ENCODE measurements around the gene SLC29A1. TPM values are rescaled to one million over a fixed set of nuclear protein-coding genes. Genes with fewer than 3 reads are reported as not detected.
"Not testable (repeated sequence)": the region's sequence is repeated elsewhere in the genome, so short reads cannot be mapped to it uniquely, and the experiment has no call there.

SLC29A1 gene
- total and polyA plus RNA-seq, 4 donors: 19.1 to 42.7 (median 26.4) TPM

- 95 to 98% methylated on average over 7 of the region's 7 CpGs for WGBS, 2 donors
These were observed 43.7 kb upstream of the SLC29A1 start for GRCh38 chr6:44179648-44180047.

DNA sequence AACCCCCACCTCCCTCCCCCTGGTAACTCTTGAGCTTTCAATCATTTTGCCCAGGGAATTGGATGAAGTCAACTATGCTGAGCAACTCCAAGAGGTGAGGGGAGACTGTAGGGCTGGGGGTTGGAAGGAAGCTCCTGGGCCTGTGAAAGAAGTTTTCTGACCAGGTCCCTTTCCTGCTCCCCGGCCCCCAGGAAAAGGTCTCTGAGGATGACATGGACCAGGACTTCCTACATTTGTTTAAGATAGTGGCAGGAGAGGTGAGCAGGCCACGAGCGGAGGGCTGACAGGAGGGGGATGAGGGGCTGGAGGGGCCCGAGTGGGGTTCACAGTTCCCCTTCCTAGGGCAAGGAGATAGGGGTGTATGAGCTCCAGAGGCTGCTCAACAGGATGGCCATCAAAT lies 43.0 kb upstream of the SLC29A1 start:
- no peaks in the 10 kb centered on the region for H3K36me3 ChIP-seq (ENCODE audit: control insufficient read depth in 4 of 4, insufficient read depth in 4 of 4, low read length in 4 of 4)
- H3K27ac ChIP-seq (ENCODE audit: low read depth in 1 of 2, low read length in 1 of 2): no peak overlapping the region
- TF ChIP-seq, protein P1, sequence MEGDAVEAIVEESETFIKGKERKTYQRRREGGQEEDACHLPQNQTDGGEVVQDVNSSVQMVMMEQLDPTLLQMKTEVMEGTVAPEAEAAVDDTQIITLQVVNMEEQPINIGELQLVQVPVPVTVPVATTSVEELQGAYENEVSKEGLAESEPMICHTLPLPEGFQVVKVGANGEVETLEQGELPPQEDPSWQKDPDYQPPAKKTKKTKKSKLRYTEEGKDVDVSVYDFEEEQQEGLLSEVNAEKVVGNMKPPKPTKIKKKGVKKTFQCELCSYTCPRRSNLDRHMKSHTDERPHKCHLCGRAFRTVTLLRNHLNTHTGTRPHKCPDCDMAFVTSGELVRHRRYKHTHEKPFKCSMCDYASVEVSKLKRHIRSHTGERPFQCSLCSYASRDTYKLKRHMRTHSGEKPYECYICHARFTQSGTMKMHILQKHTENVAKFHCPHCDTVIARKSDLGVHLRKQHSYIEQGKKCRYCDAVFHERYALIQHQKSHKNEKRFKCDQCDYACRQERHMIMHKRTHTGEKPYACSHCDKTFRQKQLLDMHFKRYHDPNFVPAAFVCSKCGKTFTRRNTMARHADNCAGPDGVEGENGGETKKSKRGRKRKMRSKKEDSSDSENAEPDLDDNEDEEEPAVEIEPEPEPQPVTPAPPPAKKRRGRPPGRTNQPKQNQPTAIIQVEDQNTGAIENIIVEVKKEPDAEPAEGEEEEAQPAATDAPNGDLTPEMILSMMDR (IDR thresholded peaks at IDR 0.05; ENCODE audit: control extremely low read depth, extremely low read depth): no peak
- H3K9me3 ChIP-seq (ENCODE audit: control insufficient read depth in 4 of 4, insufficient read depth in 3 of 4, low read length in 3 of 4): no peaks in the 10 kb centered on the region
- no peak for DNase-seq
- ATAC-seq (ENCODE audit: insufficient read depth, low FRiP score): no peak
- no peak overlapping the region for H3K4me3 ChIP-seq
- no peak overlapping the region for H3K9ac ChIP-seq (ENCODE audit: insufficient read depth in 1 of 2, low read length in 2 of 2)
- H3K27me3 ChIP-seq (ENCODE audit: control insufficient read depth in 3 of 3, insufficient read depth in 3 of 3, low read length in 2 of 3): no peaks in the 10 kb centered on the region
- H3K4me1 ChIP-seq (ENCODE audit: control insufficient read depth in 5 of 5, insufficient read depth in 5 of 5, low read length in 5 of 5): peaks cover 0 to 3% (median 0%) of the 10 kb centered on the region in 5 donors
- WGBS, 2 donors: 73 to 88% methylated on average over 4 of the region's 4 CpGs

More at GRCh38 chr6:44179648-44180047, 43.7 kb upstream of the SLC29A1 start:
- Histone ChIP-seq H3K27me3 (ENCODE audit: control insufficient read depth in 3 of 3, insufficient read depth in 3 of 3, low read length in 2 of 3) (peaks cover 0 to 3% (median 0%) of the 10 kb centered on the region in 3 donors), H3K27ac (ENCODE audit: low read depth in 1 of 2, low read length in 1 of 2) (no peak overlapping the region), H3K4me1 (ENCODE audit: control insufficient read depth in 5 of 5, insufficient read depth in 5 of 5, low read length in 5 of 5) (peaks cover 0 to 3% (median 0%) of the 10 kb centered on the region in 5 donors), H3K9ac (ENCODE audit: insufficient read depth in 1 of 2, low read length in 2 of 2) (no peak overlapping the region), H3K4me3 (no peak overlapping the region), H3K36me3 (ENCODE audit: control insufficient read depth in 4 of 4, insufficient read depth in 4 of 4, low read length in 4 of 4) (no peaks in the 10 kb centered on the region), H3K9me3 (ENCODE audit: control insufficient read depth in 4 of 4, insufficient read depth in 3 of 4, low read length in 3 of 4) (no peaks in the 10 kb centered on the region)
- DNase-seq (no peak), ATAC-seq (ENCODE audit: insufficient read depth, low FRiP score) (no peak)
- TF ChIP-seq, protein P1 (IDR thresholded peaks at IDR 0.05; ENCODE audit: control extremely low read depth, extremely low read depth): no peak

DNA sequence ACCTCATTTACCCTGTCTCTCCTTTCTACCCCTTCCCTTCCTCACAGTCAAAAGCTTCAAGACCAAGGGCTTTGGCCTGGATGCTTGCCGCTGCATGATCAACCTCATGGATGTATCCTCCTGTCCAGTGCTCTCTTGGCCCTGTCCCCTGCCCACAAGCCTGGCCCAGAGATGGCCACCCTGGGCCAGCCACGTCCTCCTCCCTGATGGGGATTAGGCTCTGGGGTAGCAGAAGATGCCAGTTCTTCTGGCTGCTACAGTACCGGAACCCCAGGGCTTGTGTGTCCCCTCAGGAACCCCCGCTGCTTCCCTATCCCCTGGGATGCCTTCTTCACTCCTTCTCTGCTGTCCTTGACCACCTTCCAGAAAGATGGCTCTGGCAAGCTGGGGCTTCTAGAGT lies 42.5 kb upstream of the SLC29A1 start:
- 91 to 96% methylated on average over 4 of the region's 4 CpGs for WGBS, 2 donors
- H3K9ac ChIP-seq (ENCODE audit: insufficient read depth in 1 of 2, low read length in 2 of 2): no peak overlapping the region
- no peak overlapping the region for H3K27ac ChIP-seq (ENCODE audit: low read depth in 1 of 2, low read length in 1 of 2)
- H3K9me3 ChIP-seq (ENCODE audit: control insufficient read depth in 4 of 4, insufficient read depth in 3 of 4, low read length in 3 of 4): no peaks in the 10 kb centered on the region
- H3K27me3 ChIP-seq (ENCODE audit: control insufficient read depth in 3 of 3, insufficient read depth in 3 of 3, low read length in 2 of 3): no peaks in the 10 kb centered on the region
- ATAC-seq (ENCODE audit: insufficient read depth, low FRiP score) (no peak), DNase-seq (no peak)
- H3K4me1 ChIP-seq (ENCODE audit: control insufficient read depth in 5 of 5, insufficient read depth in 5 of 5, low read length in 5 of 5): peaks cover 0 to 4% (median 0%) of the 10 kb centered on the region in 5 donors
- no peaks in the 10 kb centered on the region for H3K36me3 ChIP-seq (ENCODE audit: control insufficient read depth in 4 of 4, insufficient read depth in 4 of 4, low read length in 4 of 4)
- no peak overlapping the region for H3K4me3 ChIP-seq
- TF ChIP-seq, protein P1 (IDR thresholded peaks at IDR 0.05; ENCODE audit: control extremely low read depth, extremely low read depth): no peak

DNA sequence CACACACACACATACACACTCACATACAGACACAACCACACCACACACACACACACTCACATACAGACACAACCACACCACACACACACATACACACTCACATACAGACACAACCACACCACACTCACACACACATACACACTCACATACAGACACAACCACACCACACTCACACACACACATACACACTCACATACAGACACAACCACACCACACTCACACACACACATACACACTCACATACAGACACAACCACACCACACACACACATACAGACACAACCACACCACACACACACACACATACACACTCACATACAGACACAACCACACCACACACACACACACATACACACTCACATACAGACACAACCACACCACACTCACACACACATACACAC lies 41.6 kb upstream of the SLC29A1 start:
- H3K36me3 ChIP-seq (ENCODE audit: control insufficient read depth in 4 of 4, insufficient read depth in 4 of 4, low read length in 4 of 4); DNase-seq; H3K4me3 ChIP-seq; H3K27ac ChIP-seq (ENCODE audit: low read depth in 1 of 2, low read length in 1 of 2); H3K27me3 ChIP-seq (ENCODE audit: control insufficient read depth in 3 of 3, insufficient read depth in 3 of 3, low read length in 2 of 3); ATAC-seq (ENCODE audit: insufficient read depth, low FRiP score); H3K4me1 ChIP-seq (ENCODE audit: control insufficient read depth in 5 of 5, insufficient read depth in 5 of 5, low read length in 5 of 5); H3K9me3 ChIP-seq (ENCODE audit: control insufficient read depth in 4 of 4, insufficient read depth in 3 of 4, low read length in 3 of 4); H3K9ac ChIP-seq (ENCODE audit: insufficient read depth in 1 of 2, low read length in 2 of 2): not testable (repeated sequence)

Data from lung (tissue), 12 donors.